ENCODE measurements around the gene WDR18. TPM values are rescaled to one million over a fixed set of nuclear protein-coding genes. Genes with fewer than 3 reads are reported as not detected.

Gene WDR18
- total RNA-seq, 1 donor from 2014 or later, result 19.4 TPM

DNA sequence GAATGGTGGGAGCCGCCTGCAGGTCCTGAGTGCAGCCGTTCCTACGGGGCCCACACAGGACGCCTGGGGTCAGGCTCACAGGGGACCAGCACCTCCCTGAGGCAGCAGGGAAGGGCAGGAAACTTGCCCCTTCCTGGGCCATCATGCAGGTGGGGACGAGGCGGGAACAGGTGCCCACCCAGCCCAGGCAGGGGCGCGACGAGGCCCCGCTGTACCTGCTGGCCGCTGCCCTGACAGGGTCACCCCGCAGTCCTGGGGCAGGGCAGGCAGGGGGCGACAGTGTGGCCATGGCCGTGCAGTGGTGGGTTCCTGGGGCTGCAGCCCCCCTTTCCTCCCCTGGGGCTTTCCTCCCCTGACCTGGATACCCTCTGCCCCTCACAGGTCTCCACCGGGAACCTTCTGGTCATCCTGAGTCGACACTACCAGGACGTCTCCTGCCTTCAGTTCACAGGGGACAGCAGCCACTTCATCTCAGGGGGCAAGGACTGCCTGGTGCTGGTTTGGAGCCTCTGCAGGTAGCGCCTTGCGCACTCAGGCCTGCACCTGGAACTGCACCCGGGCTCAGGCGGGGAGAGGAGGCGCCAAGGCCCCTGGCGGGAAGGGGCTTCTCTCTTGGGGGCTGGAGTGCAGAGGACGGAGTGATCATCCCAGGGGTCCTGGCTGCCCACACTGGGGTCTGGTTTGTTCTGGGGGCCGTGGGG, 5.4 kb downstream of the WDR18 start:
- TF ChIP-seq CTCF (IDR thresholded peaks at IDR 0.05; ENCODE audit: borderline replicate concordance), result peak; percentile 20
- no peak for DNase-seq
- H3K27ac ChIP-seq (replicated peaks), result no peak overlapping the region

GRCh38 chr19:990119-990571, 6.0 kb downstream of the WDR18 start:
- no peak for DNase-seq
- Histone ChIP-seq H3K36me3 (peaks cover 64% of the 10 kb centered on the region), H3K27ac (replicated peaks) (no peak overlapping the region), H3K4me3 (no peak overlapping the region), H3K4me1 (peaks cover 6% of the 10 kb centered on the region), H3K9me3 (replicated peaks) (no peaks in the 10 kb centered on the region), H3K27me3 (ENCODE audit: low read depth) (peaks cover 4% of the 10 kb centered on the region)
- intact Hi-C loops (cut with micrococcal nuclease), result no loop called here
- no peak for TF ChIP-seq CTCF (IDR thresholded peaks at IDR 0.05; ENCODE audit: borderline replicate concordance)

More for the DNA sequence above, 5.4 kb downstream of the WDR18 start:
- Histone ChIP-seq H3K27me3 (ENCODE audit: low read depth) (no peaks in the 10 kb centered on the region), H3K4me3 (no peak overlapping the region), H3K9me3 (replicated peaks) (no peaks in the 10 kb centered on the region), H3K36me3 (peaks cover 64% of the 10 kb centered on the region), H3K4me1 (peaks cover 12% of the 10 kb centered on the region)
- intact Hi-C loops (cut with micrococcal nuclease), result no loop called here

DNA sequence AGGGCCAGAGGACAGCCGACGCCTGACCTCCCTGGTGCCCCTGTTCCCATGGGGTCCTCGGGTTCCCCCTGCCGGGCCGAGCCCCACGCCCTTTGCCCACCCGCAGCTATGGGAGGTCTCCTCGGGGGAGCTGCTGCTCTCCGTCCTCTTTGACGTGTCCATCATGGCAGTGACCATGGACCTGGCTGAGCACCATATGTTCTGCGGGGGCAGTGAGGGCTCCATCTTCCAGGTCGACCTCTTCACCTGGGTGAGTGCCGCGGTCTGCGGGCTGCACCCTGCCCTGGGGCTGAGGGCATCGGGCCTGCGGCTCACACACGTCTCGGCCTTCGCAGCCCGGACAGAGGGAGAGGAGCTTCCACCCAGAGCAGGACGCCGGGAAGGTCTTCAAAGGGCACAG, 6.6 kb downstream of the WDR18 start:
- Histone ChIP-seq H3K9me3 (replicated peaks) (no peaks in the 10 kb centered on the region), H3K36me3 (peaks cover 64% of the 10 kb centered on the region), H3K27me3 (ENCODE audit: low read depth) (peaks cover 10% of the 10 kb centered on the region), H3K4me1 (peaks cover 2% of the 10 kb centered on the region), H3K4me3 (no peak overlapping the region), H3K27ac (replicated peaks) (no peak overlapping the region)
- TF ChIP-seq CTCF (IDR thresholded peaks at IDR 0.05; ENCODE audit: borderline replicate concordance), result no peak
- intact Hi-C loops (cut with micrococcal nuclease), result no loop called here
- no peak for DNase-seq

DNA sequence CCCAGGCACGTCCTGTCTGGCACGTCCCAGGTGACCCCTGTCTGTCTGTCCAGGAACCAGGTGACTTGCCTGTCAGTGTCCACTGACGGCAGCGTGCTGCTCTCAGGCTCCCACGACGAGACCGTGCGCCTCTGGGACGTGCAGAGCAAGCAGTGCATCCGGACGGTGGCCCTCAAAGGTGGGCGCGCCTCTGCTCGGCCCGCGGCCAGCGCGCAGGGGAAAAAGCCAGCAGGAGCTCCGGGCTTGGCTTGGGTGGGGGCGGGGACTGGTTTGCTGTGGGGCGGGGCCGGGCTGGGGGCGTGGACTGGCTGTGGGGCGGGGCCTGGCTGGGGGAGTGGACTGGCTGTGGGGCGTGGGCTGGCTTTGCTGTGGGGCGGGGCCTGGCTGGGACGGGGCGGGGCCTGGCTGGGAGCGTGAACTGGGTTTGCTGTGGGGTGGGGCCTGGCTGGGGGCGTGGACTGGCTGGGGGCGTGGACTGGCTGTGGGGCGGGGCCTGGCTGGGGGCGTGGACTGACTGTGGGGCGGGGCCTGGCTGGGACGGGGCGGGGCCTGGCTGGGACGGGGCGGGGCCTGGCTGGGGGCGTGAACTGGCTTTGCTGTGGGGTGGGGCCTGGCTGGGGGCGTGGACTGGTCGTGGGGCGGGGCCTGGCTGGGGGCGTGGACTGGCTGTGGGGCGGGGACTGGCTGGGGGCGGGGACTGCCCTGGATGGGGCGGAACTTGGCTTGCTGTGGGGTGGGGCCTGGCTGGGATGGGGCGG, 7.2 kb downstream of the WDR18 start:
- no peak for TF ChIP-seq CTCF (IDR thresholded peaks at IDR 0.05; ENCODE audit: borderline replicate concordance)
- Histone ChIP-seq H3K4me3 (no peak overlapping the region), H3K27ac (replicated peaks) (no peak overlapping the region), H3K4me1 (peaks cover 8% of the 10 kb centered on the region), H3K9me3 (replicated peaks) (no peaks in the 10 kb centered on the region), H3K36me3 (peaks cover 58% of the 10 kb centered on the region), H3K27me3 (ENCODE audit: low read depth) (peaks cover 16% of the 10 kb centered on the region)
- intact Hi-C loops (cut with micrococcal nuclease), result no loop called here
- no peak for DNase-seq

DNA sequence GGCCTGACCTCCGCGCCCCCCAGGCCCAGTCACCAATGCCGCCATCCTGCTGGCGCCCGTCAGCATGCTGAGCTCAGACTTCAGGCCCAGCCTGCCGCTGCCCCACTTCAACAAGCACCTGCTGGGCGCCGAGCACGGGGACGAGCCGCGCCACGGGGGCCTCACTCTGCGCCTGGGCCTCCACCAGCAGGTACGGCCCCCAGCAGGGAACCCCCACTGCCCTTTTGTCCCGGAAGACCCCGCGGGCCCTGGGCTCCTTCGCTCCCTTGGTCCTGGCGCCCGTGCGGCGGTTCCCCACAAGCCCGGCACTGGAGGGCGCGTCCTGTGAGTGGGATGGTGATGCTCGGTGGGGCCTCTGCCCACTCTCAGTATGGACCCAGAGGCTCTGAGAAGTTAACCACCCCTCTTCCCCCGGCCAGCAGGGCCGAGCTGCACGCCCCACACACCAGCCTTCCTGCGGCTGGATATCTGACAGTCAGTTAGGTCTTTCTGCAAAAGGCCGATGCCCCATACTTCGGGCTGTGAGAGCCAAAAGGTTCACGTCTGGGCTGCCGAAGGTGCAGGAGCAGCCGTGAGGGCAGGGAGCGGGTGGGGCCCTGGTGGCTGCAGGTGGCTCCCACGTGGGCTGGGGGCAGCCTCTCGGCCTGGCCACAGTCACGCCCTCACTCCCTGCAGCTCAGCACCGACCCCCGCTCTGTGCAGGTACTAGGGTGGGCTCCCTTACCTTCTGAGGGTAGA, 8.0 kb downstream of the WDR18 start:
- DNase-seq, result no peak

More for the DNA sequence above, 8.0 kb downstream of the WDR18 start:
- Histone ChIP-seq H3K9me3 (replicated peaks) (no peaks in the 10 kb centered on the region), H3K36me3 (peaks cover 52% of the 10 kb centered on the region), H3K27me3 (ENCODE audit: low read depth) (peaks cover 23% of the 10 kb centered on the region), H3K27ac (replicated peaks) (no peak overlapping the region), H3K4me3 (no peak overlapping the region), H3K4me1 (peaks cover 11% of the 10 kb centered on the region)
- TF ChIP-seq CTCF (IDR thresholded peaks at IDR 0.05; ENCODE audit: borderline replicate concordance), result no peak
- intact Hi-C loops (cut with micrococcal nuclease), result no loop called here
